Astrocyte of the cerebellum (primary cell): ENCODE results near the gene SCNN1B.

Experiments
- DNase-seq: peaks from one replicate; pipeline ENCODE4 v3.0.0-alpha.2; 2011; ENCODE audit warnings: low read depth
- H3K4me3 ChIP-seq: 2 replicates; pipeline ENCODE4 v1.5.1; 2011; ENCODE audit warnings: mild to moderate bottlenecking, low read depth, low read length, moderate library complexity
- in situ Hi-C: cut with HindIII; loops from 2 replicates; pipeline ENCODE4 v1.10.0; 2017; ENCODE audit warnings: low sequenced_read_pairs
- TF ChIP-seq, protein P1 (sequence below): IDR thresholded peaks from 2 replicates; pipeline ENCODE4 v1.5.1; 2012; ENCODE audit warnings: low read length, low read depth, moderate library complexity, mild to moderate bottlenecking; ENCODE audit errors: missing control alignments

The SCNN1B gene

DNA sequence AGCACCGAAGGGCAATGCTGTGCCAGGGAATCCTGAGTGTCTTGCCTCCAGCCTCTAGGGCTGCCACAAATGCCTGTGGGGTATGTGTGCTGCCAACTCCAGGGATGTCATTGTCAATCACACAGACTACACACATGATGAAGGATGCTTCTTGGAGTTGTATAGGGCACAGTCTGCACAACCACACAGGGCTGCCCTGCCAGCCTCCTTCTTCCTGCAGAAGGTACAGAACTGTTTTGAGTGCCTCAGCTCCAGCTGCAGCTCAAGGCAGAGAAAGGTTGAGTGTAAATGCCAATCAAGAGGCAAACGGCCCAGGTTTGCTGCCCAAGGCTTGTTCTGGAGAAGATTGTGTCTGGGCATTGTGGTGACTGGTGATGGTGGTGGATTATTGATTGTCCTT, 15.6 kb downstream of the SCNN1B start:
- DNase-seq = no peak
- in situ Hi-C loops = no loop called here
- TF ChIP-seq, protein P1, sequence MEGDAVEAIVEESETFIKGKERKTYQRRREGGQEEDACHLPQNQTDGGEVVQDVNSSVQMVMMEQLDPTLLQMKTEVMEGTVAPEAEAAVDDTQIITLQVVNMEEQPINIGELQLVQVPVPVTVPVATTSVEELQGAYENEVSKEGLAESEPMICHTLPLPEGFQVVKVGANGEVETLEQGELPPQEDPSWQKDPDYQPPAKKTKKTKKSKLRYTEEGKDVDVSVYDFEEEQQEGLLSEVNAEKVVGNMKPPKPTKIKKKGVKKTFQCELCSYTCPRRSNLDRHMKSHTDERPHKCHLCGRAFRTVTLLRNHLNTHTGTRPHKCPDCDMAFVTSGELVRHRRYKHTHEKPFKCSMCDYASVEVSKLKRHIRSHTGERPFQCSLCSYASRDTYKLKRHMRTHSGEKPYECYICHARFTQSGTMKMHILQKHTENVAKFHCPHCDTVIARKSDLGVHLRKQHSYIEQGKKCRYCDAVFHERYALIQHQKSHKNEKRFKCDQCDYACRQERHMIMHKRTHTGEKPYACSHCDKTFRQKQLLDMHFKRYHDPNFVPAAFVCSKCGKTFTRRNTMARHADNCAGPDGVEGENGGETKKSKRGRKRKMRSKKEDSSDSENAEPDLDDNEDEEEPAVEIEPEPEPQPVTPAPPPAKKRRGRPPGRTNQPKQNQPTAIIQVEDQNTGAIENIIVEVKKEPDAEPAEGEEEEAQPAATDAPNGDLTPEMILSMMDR = no peak
- no peak overlapping the region for H3K4me3 ChIP-seq

DNA sequence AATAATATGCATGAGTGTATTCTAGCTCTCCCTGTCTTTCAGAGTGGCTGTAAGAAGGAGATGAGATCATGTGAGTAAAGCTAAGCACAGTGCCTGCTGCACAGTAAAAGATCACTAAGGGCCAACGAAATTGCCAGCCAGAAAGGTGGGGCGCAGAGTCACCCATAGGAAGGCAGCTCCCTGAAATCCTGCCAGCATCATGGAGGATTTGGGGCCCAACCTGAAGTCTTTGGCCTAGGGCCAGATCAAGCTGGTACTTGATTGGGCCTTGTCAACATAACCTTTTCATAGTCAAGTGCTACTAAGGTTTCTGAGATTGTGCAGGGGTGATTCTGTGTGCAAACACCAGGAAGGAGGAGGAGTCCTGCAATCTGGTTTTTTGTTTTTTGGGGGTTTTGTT, 16.5 kb downstream of the SCNN1B start:
- TF ChIP-seq, protein P1 = no peak
- no peak for DNase-seq
- in situ Hi-C loops = no loop called here
- no peak overlapping the region for H3K4me3 ChIP-seq

GRCh38 chr16:23319861-23320615, 17.9 kb downstream of the SCNN1B start:
- TF ChIP-seq, protein P1 = no peak
- no peak overlapping the region for H3K4me3 ChIP-seq
- DNase-seq = no peak
- in situ Hi-C loops = no loop called here

GRCh38 chr16:23320693-23321092, 18.6 kb downstream of the SCNN1B start:
- DNase-seq = no peak
- in situ Hi-C loops = no loop called here
- TF ChIP-seq, protein P1 = no peak
- no peak overlapping the region for H3K4me3 ChIP-seq

DNA sequence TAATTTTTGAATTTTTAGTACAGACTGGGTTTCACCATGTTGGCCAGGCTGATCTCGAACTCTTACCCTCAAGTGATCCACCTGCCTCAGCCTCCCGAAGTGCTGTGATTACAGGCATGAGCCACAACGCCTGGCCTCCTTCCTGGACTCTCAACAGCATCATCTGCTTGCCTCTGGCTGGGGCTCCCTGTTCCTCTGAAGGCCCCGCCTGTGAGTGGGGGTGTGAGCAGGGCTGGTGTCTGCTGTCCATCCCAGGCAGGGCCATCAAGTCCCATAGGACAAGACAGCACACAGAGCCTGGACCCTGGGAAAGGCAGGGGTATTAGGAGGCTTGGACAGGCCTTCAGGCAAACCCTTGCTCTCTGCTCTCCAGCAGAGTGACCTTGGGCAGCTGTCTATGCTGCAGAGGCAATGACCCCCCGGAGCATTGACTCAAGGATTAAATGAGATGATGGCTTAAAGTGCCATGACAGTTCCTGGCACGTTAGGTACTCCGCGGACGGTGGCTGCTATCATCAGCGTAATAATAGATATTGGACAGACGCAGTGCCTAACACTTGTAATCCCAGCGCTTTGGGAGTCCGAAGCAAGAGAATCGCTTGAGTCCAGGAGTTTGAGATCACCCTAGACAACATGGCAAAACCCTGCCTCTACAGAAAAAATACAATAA, 19.2 kb downstream of the SCNN1B start:
- TF ChIP-seq, protein P1 = no peak
- in situ Hi-C loops = no loop called here
- no peak for DNase-seq
- H3K4me3 ChIP-seq = no peak overlapping the region

GRCh38 chr16:23323224-23324030, 21.3 kb downstream of the SCNN1B start:
- TF ChIP-seq, protein P1 = no peak
- in situ Hi-C loops = no loop called here
- no peak for DNase-seq
- no peak overlapping the region for H3K4me3 ChIP-seq
